ENCODE data around the gene HOXC13. TPM values are rescaled to one million over a fixed set of nuclear protein-coding genes. Genes with fewer than 3 reads are reported as not detected.
A peak's percentile ranks its signal among the peaks of the same experiment; 100 is the strongest.

HOXC13 gene
- total RNA-seq, 5 donors from 2014 or later (not counting 1 experiment from before 2014, with no cell fraction given): 0.12 TPM; not detected in 4

DNA sequence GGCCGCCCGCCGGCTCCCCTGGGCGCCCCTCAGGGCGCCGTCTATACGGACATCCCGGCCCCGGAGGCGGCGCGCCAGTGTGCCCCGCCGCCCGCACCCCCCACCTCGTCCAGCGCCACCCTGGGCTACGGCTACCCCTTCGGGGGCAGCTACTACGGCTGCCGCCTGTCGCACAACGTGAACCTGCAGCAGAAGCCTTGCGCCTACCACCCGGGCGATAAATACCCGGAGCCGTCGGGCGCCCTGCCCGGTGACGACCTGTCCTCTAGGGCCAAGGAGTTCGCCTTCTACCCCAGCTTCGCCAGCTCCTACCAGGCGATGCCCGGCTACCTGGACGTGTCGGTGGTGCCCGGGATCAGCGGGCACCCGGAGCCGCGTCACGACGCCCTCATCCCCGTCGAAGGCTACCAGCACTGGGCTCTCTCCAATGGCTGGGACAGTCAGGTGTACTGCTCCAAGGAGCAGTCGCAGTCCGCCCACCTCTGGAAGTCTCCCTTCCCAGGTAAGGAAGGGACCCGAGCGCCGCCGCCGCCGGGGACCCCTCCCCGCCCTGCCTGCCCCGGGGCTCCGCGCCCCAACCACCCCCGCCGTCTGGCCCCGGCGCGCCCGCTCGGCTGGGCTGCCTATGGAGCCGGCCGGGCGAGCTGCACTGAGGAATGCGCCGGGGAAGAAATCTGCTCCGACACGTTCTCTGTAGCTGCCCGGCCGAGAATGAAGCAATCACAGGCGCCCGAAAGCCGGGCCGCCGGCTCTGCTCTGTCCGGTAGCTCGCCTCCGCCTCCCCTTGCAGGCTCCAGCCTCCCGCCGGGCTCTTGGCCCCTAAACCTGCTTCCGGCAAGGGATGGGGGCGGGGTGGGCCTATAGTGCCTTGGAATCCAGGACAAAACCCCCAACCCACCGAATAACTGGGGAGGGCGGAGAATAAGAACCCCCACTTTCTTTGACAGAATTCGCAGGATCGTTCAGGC lies 794 bp downstream of the HOXC13 start:
- peaks cover 84 to 87% of the 10 kb centered on the region in 2 donors for H3K27me3 Mint-ChIP-seq
- H3K9me3 Mint-ChIP-seq: peaks cover 0 to 3% (median 0%) of the 10 kb centered on the region in 3 donors
- H3K4me3 Mint-ChIP-seq: peak overlapping the region in 1 of 3 donors; percentile 3
- peaks cover 34 to 74% of the 10 kb centered on the region in 2 experiments for H3K27me3 ChIP-seq (replicated peaks in 1 of 2; ENCODE audit: control insufficient read depth in 2 of 2, extremely low read depth in 1 of 2, insufficient read depth in 2 of 2, low read length in 1 of 2)
- no peaks in the 10 kb centered on the region for H3K36me3 ChIP-seq (ENCODE audit: control insufficient read depth in 2 of 2, extremely low read depth in 1 of 2, insufficient read depth in 1 of 2, low read length in 1 of 2)
- H3K27ac ChIP-seq (ENCODE audit: low read length): no peak overlapping the region
- WGBS (ENCODE audit: insufficient coverage): 15% methylated on average over 83 of the region's 91 CpGs
- CTCF ChIA-PET: no interaction called here
- H3K9me3 ChIP-seq: no peaks in the 10 kb centered on the region
- H3K4me1 ChIP-seq (ENCODE audit: control insufficient read depth in 1 of 2, extremely low read depth in 1 of 2, insufficient read depth in 2 of 2, low read length in 2 of 2): peaks cover 0 to 23% of the 10 kb centered on the region in 2 experiments
- H3K27ac Mint-ChIP-seq: peak overlapping the region in 1 of 2 donors; percentile 31
- no peak overlapping the region for H3K4me3 ChIP-seq (ENCODE audit: control insufficient read depth in 1 of 2, extremely low read depth in 1 of 2, low read length in 1 of 2)
- POLR2A ChIA-PET: no interaction called here
- H3K4me1 Mint-ChIP-seq: peaks cover 15 to 28% (median 18%) of the 10 kb centered on the region in 3 donors
- peak in 1 of 4 experiments; percentile 24 for ATAC-seq (replicated peaks in 1 of 4)
- DNase-seq: no peak
- no peaks in the 10 kb centered on the region for H3K36me3 Mint-ChIP-seq

DNA sequence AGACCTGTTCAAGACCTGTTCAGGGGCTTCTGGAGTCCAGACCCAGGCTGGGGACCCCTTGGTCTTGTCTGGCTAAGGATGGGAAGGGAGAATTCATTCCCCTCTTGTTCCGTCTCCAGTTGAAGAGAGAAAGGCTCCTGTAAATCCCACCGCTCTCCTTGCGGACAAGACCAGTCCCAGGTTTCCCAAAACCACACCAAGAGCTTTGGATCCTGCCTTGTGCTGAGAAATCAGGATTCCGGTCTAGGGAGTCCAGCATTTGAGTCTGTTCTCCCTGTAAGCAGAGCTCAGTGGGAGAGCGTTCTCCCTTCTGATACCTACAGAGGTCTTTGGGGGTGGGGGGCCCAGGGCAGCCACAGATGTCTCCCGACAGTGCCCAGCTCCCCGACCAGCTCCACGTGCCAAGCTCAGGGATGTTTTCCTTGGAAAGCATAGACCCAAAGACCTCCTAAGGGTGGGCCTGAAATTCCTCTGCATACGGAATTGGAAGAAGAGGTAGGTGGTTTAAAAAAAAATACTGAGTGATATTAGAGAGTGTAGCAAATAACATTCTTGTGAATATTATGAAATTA lies 1.9 kb downstream of the HOXC13 start:
- Mint-ChIP-seq H3K4me3 (no peak overlapping the region), H3K36me3 (no peaks in the 10 kb centered on the region), H3K27ac (no peak overlapping the region), H3K4me1 (peaks cover 13 to 30% (median 21%) of the 10 kb centered on the region in 3 donors), H3K9me3 (peaks cover 0 to 3% (median 0%) of the 10 kb centered on the region in 3 donors), H3K27me3 (peaks cover 85 to 87% of the 10 kb centered on the region in 2 donors)
- ChIA-PET POLR2A (interaction anchor here in 1 of 2 donors (0.5 kb wide), 1 partner anchor 47 kb away, joined by 5 read pairs; no protein-coding TSS in a partner anchor), CTCF (no interaction called here)
- Histone ChIP-seq H3K36me3 (ENCODE audit: control insufficient read depth in 2 of 2, extremely low read depth in 1 of 2, insufficient read depth in 1 of 2, low read length in 1 of 2) (no peaks in the 10 kb centered on the region), H3K9me3 (no peaks in the 10 kb centered on the region), H3K4me3 (ENCODE audit: control insufficient read depth in 1 of 2, extremely low read depth in 1 of 2, low read length in 1 of 2) (no peak overlapping the region), H3K4me1 (ENCODE audit: control insufficient read depth in 1 of 2, extremely low read depth in 1 of 2, insufficient read depth in 2 of 2, low read length in 2 of 2) (peaks cover 0 to 30% of the 10 kb centered on the region in 2 experiments), H3K27me3 (replicated peaks in 1 of 2; ENCODE audit: control insufficient read depth in 2 of 2, extremely low read depth in 1 of 2, insufficient read depth in 2 of 2, low read length in 1 of 2) (peaks cover 34 to 74% of the 10 kb centered on the region in 2 experiments), H3K27ac (ENCODE audit: low read length) (no peak overlapping the region)
- no CpG with 5 or more reads among the region's 9 CpGs for WGBS (ENCODE audit: insufficient coverage)
- DNase-seq (no peak), ATAC-seq (replicated peaks in 1 of 4) (no peak)

DNA sequence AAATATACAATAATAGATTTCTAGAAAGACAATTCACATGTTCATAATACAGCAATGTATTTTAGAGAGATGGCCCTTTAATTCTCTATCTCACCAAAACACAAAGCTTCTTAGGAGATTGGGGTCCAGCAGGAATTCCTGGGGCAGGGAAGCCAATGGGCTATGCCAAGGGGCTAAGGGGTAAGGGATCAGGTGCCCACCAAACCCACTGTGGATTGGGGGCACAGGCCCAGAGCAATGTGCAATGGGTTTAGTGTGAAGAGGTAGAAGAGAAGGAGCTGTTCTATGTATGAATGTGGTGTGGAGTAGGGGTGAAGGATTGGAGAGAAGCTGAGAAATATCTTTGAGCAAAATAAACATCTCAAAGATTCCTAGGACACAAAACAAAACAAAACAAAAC lies 2.6 kb downstream of the HOXC13 start:
- Mint-ChIP-seq H3K27me3 (peaks cover 85 to 87% of the 10 kb centered on the region in 2 donors), H3K27ac (no peak overlapping the region), H3K9me3 (peaks cover 0 to 3% (median 0%) of the 10 kb centered on the region in 3 donors), H3K4me1 (peaks cover 6 to 24% (median 14%) of the 10 kb centered on the region in 3 donors), H3K4me3 (no peak overlapping the region), H3K36me3 (no peaks in the 10 kb centered on the region)
- POLR2A ChIA-PET: interaction anchor here in 1 of 2 donors (0.5 kb wide), 1 partner anchor 47 kb away, joined by 5 read pairs; no protein-coding TSS in a partner anchor
- H3K36me3 ChIP-seq (ENCODE audit: control insufficient read depth in 2 of 2, extremely low read depth in 1 of 2, insufficient read depth in 1 of 2, low read length in 1 of 2): no peaks in the 10 kb centered on the region
- CTCF ChIA-PET: no interaction called here
- no peaks in the 10 kb centered on the region for H3K9me3 ChIP-seq
- peaks cover 38 to 74% of the 10 kb centered on the region in 2 experiments for H3K27me3 ChIP-seq (replicated peaks in 1 of 2; ENCODE audit: control insufficient read depth in 2 of 2, extremely low read depth in 1 of 2, insufficient read depth in 2 of 2, low read length in 1 of 2)
- DNase-seq: no peak
- peaks cover 0 to 25% of the 10 kb centered on the region in 2 experiments for H3K4me1 ChIP-seq (ENCODE audit: control insufficient read depth in 1 of 2, extremely low read depth in 1 of 2, insufficient read depth in 2 of 2, low read length in 2 of 2)
- H3K4me3 ChIP-seq (ENCODE audit: control insufficient read depth in 1 of 2, extremely low read depth in 1 of 2, low read length in 1 of 2): no peak overlapping the region
- ATAC-seq (replicated peaks in 1 of 4): no peak
- H3K27ac ChIP-seq (ENCODE audit: low read length): no peak overlapping the region

DNA sequence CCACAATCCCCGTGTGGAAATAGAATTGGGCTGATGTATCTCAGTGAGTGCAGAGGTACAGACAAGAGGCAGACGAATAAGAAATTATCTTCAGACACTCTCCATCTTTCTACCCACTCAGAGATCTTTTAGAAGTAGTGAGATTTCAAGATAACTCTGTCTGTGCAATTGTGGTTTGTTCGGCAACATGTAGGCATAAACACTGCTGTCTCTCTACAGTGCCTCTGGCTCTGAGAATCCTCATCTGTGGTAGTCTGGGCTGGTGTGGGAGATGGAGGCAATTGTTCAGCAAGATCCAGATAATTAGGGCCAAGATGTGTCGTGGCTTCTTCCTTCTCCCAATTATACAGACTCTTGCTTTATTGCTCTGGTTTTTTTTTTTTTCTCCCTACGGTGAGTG lies 3.1 kb downstream of the HOXC13 start:
- WGBS (ENCODE audit: insufficient coverage): 0% methylated on average over 1 of the region's 5 CpGs
- ChIA-PET CTCF (interaction anchor here in 1 of 2 donors (0.7 kb wide), 1 partner anchor 90 kb away, joined by 8 read pairs; no protein-coding TSS in a partner anchor), POLR2A (no interaction called here)
- no peak overlapping the region for H3K27ac Mint-ChIP-seq
- H3K4me1 Mint-ChIP-seq: peaks cover 6 to 22% (median 13%) of the 10 kb centered on the region in 3 donors
- H3K27ac ChIP-seq (ENCODE audit: low read length): no peak overlapping the region
- DNase-seq (no peak), ATAC-seq (replicated peaks in 1 of 4) (peak in 1 of 4 experiments; percentile 58)
- H3K4me3 ChIP-seq (ENCODE audit: control insufficient read depth in 1 of 2, extremely low read depth in 1 of 2, low read length in 1 of 2): no peak overlapping the region
- no peak overlapping the region for H3K4me3 Mint-ChIP-seq
- peaks cover 0 to 25% of the 10 kb centered on the region in 2 experiments for H3K4me1 ChIP-seq (ENCODE audit: control insufficient read depth in 1 of 2, extremely low read depth in 1 of 2, insufficient read depth in 2 of 2, low read length in 2 of 2)
- H3K36me3 ChIP-seq (ENCODE audit: control insufficient read depth in 2 of 2, extremely low read depth in 1 of 2, insufficient read depth in 1 of 2, low read length in 1 of 2): no peaks in the 10 kb centered on the region
- peaks cover 38 to 74% of the 10 kb centered on the region in 2 experiments for H3K27me3 ChIP-seq (replicated peaks in 1 of 2; ENCODE audit: control insufficient read depth in 2 of 2, extremely low read depth in 1 of 2, insufficient read depth in 2 of 2, low read length in 1 of 2)
- H3K36me3 Mint-ChIP-seq: no peaks in the 10 kb centered on the region
- peaks cover 0 to 3% (median 0%) of the 10 kb centered on the region in 3 donors for H3K9me3 Mint-ChIP-seq
- H3K9me3 ChIP-seq: no peaks in the 10 kb centered on the region
- H3K27me3 Mint-ChIP-seq: peaks cover 85 to 88% of the 10 kb centered on the region in 2 donors

DNA sequence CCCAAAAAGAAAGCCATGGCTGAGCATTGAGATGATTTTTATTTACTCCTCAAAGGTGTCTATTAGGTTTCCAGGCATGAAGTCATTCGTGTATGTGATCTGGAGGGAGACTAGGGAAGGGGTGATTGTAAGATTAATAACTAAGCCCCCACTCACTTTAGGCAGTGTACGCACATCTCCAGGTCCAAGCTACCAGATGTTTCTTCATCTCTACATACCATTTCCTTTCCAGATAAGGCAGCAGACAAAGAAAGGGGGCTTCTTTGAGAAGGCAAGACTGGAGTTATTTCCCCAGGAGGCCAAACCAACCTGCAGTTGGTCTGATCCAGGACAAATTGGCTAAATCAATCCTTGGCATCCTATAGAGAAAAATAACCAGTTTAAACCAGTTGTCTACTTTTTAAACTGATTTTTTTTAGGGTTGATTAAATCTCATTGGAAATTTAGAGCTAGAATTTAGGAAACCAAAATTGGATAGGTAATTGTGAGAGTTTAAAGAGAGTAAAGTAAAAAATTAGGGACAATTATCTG lies 3.9 kb downstream of the HOXC13 start:
- CTCF ChIA-PET: interaction anchor here in 1 of 2 donors (0.7 kb wide), 1 partner anchor 89 kb away, joined by 8 read pairs; no protein-coding TSS in a partner anchor
- H3K4me1 Mint-ChIP-seq: peaks cover 6 to 15% (median 13%) of the 10 kb centered on the region in 3 donors
- Histone ChIP-seq H3K4me1 (ENCODE audit: control insufficient read depth in 1 of 2, extremely low read depth in 1 of 2, insufficient read depth in 2 of 2, low read length in 2 of 2) (peaks cover 0 to 25% of the 10 kb centered on the region in 2 experiments), H3K27ac (ENCODE audit: low read length) (no peak overlapping the region), H3K27me3 (replicated peaks in 1 of 2; ENCODE audit: control insufficient read depth in 2 of 2, extremely low read depth in 1 of 2, insufficient read depth in 2 of 2, low read length in 1 of 2) (peaks cover 37 to 74% of the 10 kb centered on the region in 2 experiments), H3K36me3 (ENCODE audit: control insufficient read depth in 2 of 2, extremely low read depth in 1 of 2, insufficient read depth in 1 of 2, low read length in 1 of 2) (no peaks in the 10 kb centered on the region), H3K4me3 (ENCODE audit: control insufficient read depth in 1 of 2, extremely low read depth in 1 of 2, low read length in 1 of 2) (no peak overlapping the region), H3K9me3 (no peaks in the 10 kb centered on the region)
- peaks cover 0 to 3% (median 0%) of the 10 kb centered on the region in 3 donors for H3K9me3 Mint-ChIP-seq
- H3K27me3 Mint-ChIP-seq: peaks cover 82 to 88% of the 10 kb centered on the region in 2 donors
- H3K27ac Mint-ChIP-seq: no peak overlapping the region
- POLR2A ChIA-PET: no interaction called here
- H3K4me3 Mint-ChIP-seq: no peak overlapping the region
- DNase-seq (no peak), ATAC-seq (replicated peaks in 1 of 4) (no peak)
- H3K36me3 Mint-ChIP-seq: no peaks in the 10 kb centered on the region
- WGBS (ENCODE audit: insufficient coverage): no CpG with 5 or more reads among the region's 2 CpGs

DNA sequence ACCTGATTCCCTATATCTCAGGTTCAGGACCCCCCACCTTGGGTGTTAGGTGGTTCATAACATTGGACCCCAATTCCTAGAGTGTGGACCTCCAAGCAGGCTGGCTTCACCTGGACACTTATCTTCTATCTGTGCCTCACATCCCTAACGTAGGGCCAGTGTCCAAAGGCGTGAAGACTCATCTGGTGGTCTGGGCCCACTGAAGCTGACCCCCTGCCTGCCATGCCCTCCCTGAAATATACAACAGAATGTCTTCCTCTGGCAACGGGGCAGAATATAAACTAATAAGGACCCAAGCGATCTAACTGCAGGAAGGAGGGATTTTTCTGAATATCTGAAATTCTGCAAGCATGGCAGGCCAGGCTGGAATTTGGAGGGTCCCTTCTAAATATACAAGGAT lies 5.6 kb downstream of the HOXC13 start:
- Mint-ChIP-seq H3K4me3 (no peak overlapping the region), H3K27ac (no peak overlapping the region), H3K9me3 (peaks cover 0 to 3% (median 0%) of the 10 kb centered on the region in 3 donors), H3K36me3 (no peaks in the 10 kb centered on the region), H3K4me1 (peaks cover 6 to 9% (median 7%) of the 10 kb centered on the region in 3 donors), H3K27me3 (peaks cover 88 to 91% of the 10 kb centered on the region in 2 donors)
- no peak for DNase-seq
- POLR2A ChIA-PET: no interaction called here
- H3K27me3 ChIP-seq (replicated peaks in 1 of 2; ENCODE audit: control insufficient read depth in 2 of 2, extremely low read depth in 1 of 2, insufficient read depth in 2 of 2, low read length in 1 of 2): peaks cover 42 to 72% of the 10 kb centered on the region in 2 experiments
- 21% methylated on average over 2 of the region's 4 CpGs for WGBS (ENCODE audit: insufficient coverage)
- no peaks in the 10 kb centered on the region for H3K36me3 ChIP-seq (ENCODE audit: control insufficient read depth in 2 of 2, extremely low read depth in 1 of 2, insufficient read depth in 1 of 2, low read length in 1 of 2)
- CTCF ChIA-PET: interaction anchor here in 1 of 2 donors (0.6 kb wide), 1 partner anchor 264 kb away, joined by 8 read pairs; no protein-coding TSS in a partner anchor
- no peak for ATAC-seq (replicated peaks in 1 of 4)
- no peaks in the 10 kb centered on the region for H3K9me3 ChIP-seq
- H3K4me3 ChIP-seq (ENCODE audit: control insufficient read depth in 1 of 2, extremely low read depth in 1 of 2, low read length in 1 of 2): no peak overlapping the region
- no peak overlapping the region for H3K27ac ChIP-seq (ENCODE audit: low read length)
- H3K4me1 ChIP-seq (ENCODE audit: control insufficient read depth in 1 of 2, extremely low read depth in 1 of 2, insufficient read depth in 2 of 2, low read length in 2 of 2): peaks cover 0 to 15% of the 10 kb centered on the region in 2 experiments
